ENCODE data around the gene PRKAG2.
A peak's percentile ranks its signal among the peaks of the same experiment; 100 is the strongest.

GRCh38 chr7:151875942-151876898 lies 695 bp downstream of the PRKAG2 start:
- TF ChIP-seq POLR2A (IDR thresholded peaks at IDR 0.05; ENCODE audit: control extremely low read depth in 1 of 2, low read depth in 2 of 2, low read length in 2 of 2) (no peak), CTCF (IDR thresholded peaks at IDR 0.05; ENCODE audit: control extremely low read depth in 1 of 3, insufficient read depth in 1 of 3, low read depth in 1 of 3, low read length in 3 of 3) (no peak), CHD2 (IDR thresholded peaks at IDR 0.05; ENCODE audit: low read length) (no peak), TEAD4 (IDR thresholded peaks at IDR 0.05; ENCODE audit: low read depth, low read length) (peak; percentile 33; the same call in 1 of the 2 replicates), CBX5 (IDR thresholded peaks at IDR 0.05; ENCODE audit: low read depth, low read length) (no peak)

All from H1 (cell line).